HEK293 (cell line): ENCODE data around the gene OR52K1.

Experiments used
- CTCF ChIA-PET: fragments of 350-600 bp; formaldehyde crosslinking; extraction: SDS; loops from one replicate; lab custom pipeline; 2021; ENCODE audit warnings: antibody characterized with exemption; lab: Yijun Ruan, JAX
- POLR2A ChIA-PET: fragments of 300-600 bp; formaldehyde crosslinking; extraction: SDS; loops from one replicate; lab custom pipeline; 2020; ENCODE audit warnings: antibody characterized with exemption, inconsistent platforms; lab: Yijun Ruan, JAX
- H3K27ac ChIP-seq: fragments of 200-500 bp; sonication (Bioruptor generic); 2 replicates; pipeline ENCODE4 v1.5.1; 2014; ENCODE audit warnings: low read depth, low read length, control low read depth, inconsistent platforms; ENCODE audit errors: extremely low read depth
- H3K36me3 ChIP-seq, 2 experiments: fragments of 200-500 bp in 1 of 2; sonication (Bioruptor generic) in 1 of 2; 1 replicate in 1 of 2; 2 replicates in 1 of 2; pipeline ENCODE4 v1.5.1; 2014 to 2017; ENCODE audit warnings: inconsistent platforms in 2 of 2, low read length in 2 of 2; ENCODE audit not compliant: control insufficient read depth in 2 of 2, insufficient read depth in 1 of 2
- H3K4me1 ChIP-seq: fragments of 200-500 bp; sonication (Bioruptor generic); 2 replicates; pipeline ENCODE4 v1.5.1; 2014; ENCODE audit warnings: mild to moderate bottlenecking, low read length, inconsistent platforms; ENCODE audit not compliant: control insufficient read depth, insufficient read depth
- H3K4me3 ChIP-seq: 2 replicates; pipeline ENCODE4 v1.5.1; 2011; ENCODE audit warnings: low read depth, mild to moderate bottlenecking, control low read depth, low read length, moderate library complexity
- H3K9me3 ChIP-seq: fragments of 200-500 bp; sonication (Bioruptor generic); 2 replicates; pipeline ENCODE4 v1.5.1; 2014; ENCODE audit warnings: low read depth, low read length, inconsistent platforms; ENCODE audit not compliant: control insufficient read depth, insufficient read depth
- AEBP2 ChIP-seq: fragments of 450-650 bp; formaldehyde crosslinking; IDR thresholded peaks from 2 replicates; pipeline ENCODE4 v1.5.1; 2016; ENCODE audit warnings: missing biosample characterization, missing genetic modification characterization, borderline replicate concordance
- IKZF3 ChIP-seq: fragments of 450-650 bp; IDR thresholded peaks from 2 replicates; pipeline ENCODE4 v1.5.0; 2018; ENCODE audit warnings: missing biosample characterization, mild to moderate bottlenecking, missing genetic modification characterization, moderate library complexity
- INSM2 ChIP-seq: fragments of 450-650 bp; formaldehyde crosslinking; IDR thresholded peaks from 2 replicates; pipeline ENCODE4 v1.5.1; 2016; ENCODE audit warnings: missing biosample characterization, missing genetic modification characterization
- KLF7 ChIP-seq: fragments of 450-650 bp; formaldehyde crosslinking; IDR thresholded peaks from 2 replicates; pipeline ENCODE4 v1.5.1; 2016; ENCODE audit warnings: missing biosample characterization, missing genetic modification characterization, borderline replicate concordance
- MYNN ChIP-seq: fragments of 450-650 bp; formaldehyde crosslinking; IDR thresholded peaks from 2 replicates; pipeline ENCODE4 v1.5.1; 2016; ENCODE audit warnings: missing biosample characterization, missing genetic modification characterization, borderline replicate concordance
- PATZ1 ChIP-seq: fragments of 450-650 bp; formaldehyde crosslinking; IDR thresholded peaks from 2 replicates; pipeline ENCODE4 v1.5.1; 2016; ENCODE audit warnings: missing biosample characterization, missing genetic modification characterization
- PRDM1 ChIP-seq: fragments of 450-650 bp; formaldehyde crosslinking; IDR thresholded peaks from 2 replicates; pipeline ENCODE4; 2016; ENCODE audit warnings: missing biosample characterization, missing genetic modification characterization
- PRDM2 ChIP-seq: fragments of 450-650 bp; formaldehyde crosslinking; IDR thresholded peaks from 2 replicates; pipeline ENCODE4 v1.5.1; 2016; ENCODE audit warnings: missing biosample characterization, missing genetic modification characterization, borderline replicate concordance
- TSHZ1 ChIP-seq: fragments of 450-650 bp; formaldehyde crosslinking; IDR thresholded peaks from 2 replicates; pipeline ENCODE4 v1.5.1; 2016; ENCODE audit warnings: missing biosample characterization, missing genetic modification characterization, borderline replicate concordance
- YY2 ChIP-seq: fragments of 450-650 bp; formaldehyde crosslinking; IDR thresholded peaks from 2 replicates; pipeline ENCODE4 v1.5.1; 2016; ENCODE audit warnings: missing biosample characterization, missing genetic modification characterization
- ZBTB1 ChIP-seq: fragments of 450-650 bp; formaldehyde crosslinking; IDR thresholded peaks from 2 replicates; pipeline ENCODE4 v1.5.1; 2016; ENCODE audit warnings: missing biosample characterization, missing genetic modification characterization
- ZIC2 ChIP-seq: fragments of 450-650 bp; formaldehyde crosslinking; IDR thresholded peaks from 2 replicates; pipeline ENCODE4 v1.5.1; 2016; ENCODE audit warnings: missing biosample characterization, missing genetic modification characterization
- ZNF114 ChIP-seq: fragments of 450-650 bp; formaldehyde crosslinking; IDR thresholded peaks from 2 replicates; pipeline ENCODE4 v1.5.0; 2017; ENCODE audit warnings: missing biosample characterization, missing genetic modification characterization
- ZNF175 ChIP-seq: fragments of 450-650 bp; formaldehyde crosslinking; IDR thresholded peaks from 2 replicates; pipeline ENCODE4 v1.5.1; 2016; ENCODE audit warnings: missing biosample characterization, missing genetic modification characterization
- ZNF266 ChIP-seq: fragments of 450-650 bp; formaldehyde crosslinking; IDR thresholded peaks from 2 replicates; pipeline ENCODE4 v1.5.1; 2016; ENCODE audit warnings: missing biosample characterization, missing genetic modification characterization, low read depth
- ZNF335 ChIP-seq: fragments of 450-650 bp; formaldehyde crosslinking; conservative IDR thresholded peaks from 2 replicates; pipeline ENCODE4 v1.5.1; 2016; ENCODE audit warnings: missing biosample characterization, missing genetic modification characterization
- ZNF423 ChIP-seq: fragments of 450-650 bp; formaldehyde crosslinking; IDR thresholded peaks from 2 replicates; pipeline ENCODE4 v1.5.1; 2016; ENCODE audit warnings: missing biosample characterization, missing genetic modification characterization
- ZNF514 ChIP-seq: fragments of 450-650 bp; formaldehyde crosslinking; IDR thresholded peaks from 2 replicates; pipeline ENCODE4 v1.5.1; 2016; ENCODE audit warnings: missing biosample characterization, missing genetic modification characterization
- ZNF571 ChIP-seq: fragments of 450-650 bp; formaldehyde crosslinking; IDR thresholded peaks from 2 replicates; pipeline ENCODE4 v1.5.0; 2017; ENCODE audit warnings: missing biosample characterization, missing genetic modification characterization
- ZNF768 ChIP-seq: fragments of 450-650 bp; formaldehyde crosslinking; IDR thresholded peaks from 2 replicates; pipeline ENCODE4 v1.5.1; 2018; ENCODE audit warnings: missing biosample characterization, mild to moderate bottlenecking, missing genetic modification characterization
- ZNF776 ChIP-seq: fragments of 450-650 bp; formaldehyde crosslinking; IDR thresholded peaks from 2 replicates; pipeline ENCODE4 v1.5.0; 2017; ENCODE audit warnings: missing biosample characterization, missing genetic modification characterization, borderline replicate concordance
- ZXDB ChIP-seq: fragments of 450-650 bp; formaldehyde crosslinking; IDR thresholded peaks from 2 replicates; pipeline ENCODE4 v1.5.1; 2016; ENCODE audit warnings: missing biosample characterization, missing genetic modification characterization

OR52K1 gene

GRCh38 chr11:4523666-4524065 lies 41.2 kb downstream of the OR52K1 start (continued):
- TF ChIP-seq TSHZ1 (tag by site-specific recombination) (no peak), ZBTB1 (tag by site-specific recombination) (no peak), KLF7 (tag by site-specific recombination) (no peak), ZNF335 (tag by site-specific recombination) (no peak), ZNF776 (tag by site-specific recombination) (no peak), ZNF114 (tag by site-specific recombination) (no peak)

- Histone ChIP-seq H3K27ac (no peak overlapping the region), H3K4me1 (no peaks in the 10 kb centered on the region), H3K9me3 (no peaks in the 10 kb centered on the region), H3K36me3 (no peaks in the 10 kb centered on the region), H3K4me3 (no peak overlapping the region)
- CTCF ChIA-PET: interaction anchor here (0.6 to 2.9 kb wide), 3 partner anchors 11 to 19 kb away, joined by 3 to 20 read pairs (median 3); no protein-coding TSS in a partner anchor
- POLR2A ChIA-PET: no interaction called here
- TF ChIP-seq PRDM2 (tag by site-specific recombination) (no peak), PATZ1 (tag by site-specific recombination) (no peak), ZNF768 (tag by site-specific recombination) (no peak), ZNF175 (tag by site-specific recombination) (no peak), PRDM1 (tag by site-specific recombination) (no peak), ZNF514 (no peak), AEBP2 (tag by site-specific recombination) (no peak), MYNN (no peak), YY2 (no peak), INSM2 (tag by site-specific recombination) (no peak), IKZF3 (no peak), ZNF423 (no peak), ZIC2 (tag by site-specific recombination) (no peak), ZNF571 (no peak), ZNF266 (tag by site-specific recombination) (no peak), ZXDB (tag by site-specific recombination) (no peak)
Observed at GRCh38 chr11:4527926-4528325, 45.5 kb downstream of the OR52K1 start.
